Measurements from ENCODE around the gene ARID2.

Gene ARID2

DNA sequence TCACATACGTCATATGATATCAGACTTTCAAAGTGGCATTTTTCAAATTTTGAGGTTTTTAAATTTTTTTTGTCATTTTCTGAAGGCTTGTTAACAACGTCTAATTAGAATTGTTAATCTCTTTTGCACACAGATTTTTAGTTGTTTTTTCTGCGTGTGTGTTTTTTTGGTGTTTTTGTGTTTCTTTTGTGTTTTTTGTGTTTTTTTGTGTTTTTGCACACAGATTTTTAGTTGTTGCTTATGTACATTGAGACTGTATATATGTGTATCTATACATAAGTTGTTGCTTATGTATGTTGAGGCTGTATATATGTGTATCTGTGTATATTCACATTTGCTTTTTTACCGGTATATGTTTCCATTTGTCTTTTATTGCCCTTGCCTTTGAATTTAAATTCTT is 30.8 kb downstream of the ARID2 start:
- Mint-ChIP-seq H3K27ac (no peak overlapping the region), H3K9me3 (no peaks in the 10 kb centered on the region), H3K4me1 (peaks cover 6% of the 10 kb centered on the region), H3K4me3 (no peak overlapping the region), H3K36me3 (ENCODE audit: low read depth) (peaks cover 13% of the 10 kb centered on the region), H3K27me3 (ENCODE audit: low read depth) (no peaks in the 10 kb centered on the region)
- TF ChIP-seq, protein P1, sequence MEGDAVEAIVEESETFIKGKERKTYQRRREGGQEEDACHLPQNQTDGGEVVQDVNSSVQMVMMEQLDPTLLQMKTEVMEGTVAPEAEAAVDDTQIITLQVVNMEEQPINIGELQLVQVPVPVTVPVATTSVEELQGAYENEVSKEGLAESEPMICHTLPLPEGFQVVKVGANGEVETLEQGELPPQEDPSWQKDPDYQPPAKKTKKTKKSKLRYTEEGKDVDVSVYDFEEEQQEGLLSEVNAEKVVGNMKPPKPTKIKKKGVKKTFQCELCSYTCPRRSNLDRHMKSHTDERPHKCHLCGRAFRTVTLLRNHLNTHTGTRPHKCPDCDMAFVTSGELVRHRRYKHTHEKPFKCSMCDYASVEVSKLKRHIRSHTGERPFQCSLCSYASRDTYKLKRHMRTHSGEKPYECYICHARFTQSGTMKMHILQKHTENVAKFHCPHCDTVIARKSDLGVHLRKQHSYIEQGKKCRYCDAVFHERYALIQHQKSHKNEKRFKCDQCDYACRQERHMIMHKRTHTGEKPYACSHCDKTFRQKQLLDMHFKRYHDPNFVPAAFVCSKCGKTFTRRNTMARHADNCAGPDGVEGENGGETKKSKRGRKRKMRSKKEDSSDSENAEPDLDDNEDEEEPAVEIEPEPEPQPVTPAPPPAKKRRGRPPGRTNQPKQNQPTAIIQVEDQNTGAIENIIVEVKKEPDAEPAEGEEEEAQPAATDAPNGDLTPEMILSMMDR (IDR thresholded peaks at IDR 0.05; ENCODE audit: unreplicated experiment in 3 of 3) = no peak

DNA sequence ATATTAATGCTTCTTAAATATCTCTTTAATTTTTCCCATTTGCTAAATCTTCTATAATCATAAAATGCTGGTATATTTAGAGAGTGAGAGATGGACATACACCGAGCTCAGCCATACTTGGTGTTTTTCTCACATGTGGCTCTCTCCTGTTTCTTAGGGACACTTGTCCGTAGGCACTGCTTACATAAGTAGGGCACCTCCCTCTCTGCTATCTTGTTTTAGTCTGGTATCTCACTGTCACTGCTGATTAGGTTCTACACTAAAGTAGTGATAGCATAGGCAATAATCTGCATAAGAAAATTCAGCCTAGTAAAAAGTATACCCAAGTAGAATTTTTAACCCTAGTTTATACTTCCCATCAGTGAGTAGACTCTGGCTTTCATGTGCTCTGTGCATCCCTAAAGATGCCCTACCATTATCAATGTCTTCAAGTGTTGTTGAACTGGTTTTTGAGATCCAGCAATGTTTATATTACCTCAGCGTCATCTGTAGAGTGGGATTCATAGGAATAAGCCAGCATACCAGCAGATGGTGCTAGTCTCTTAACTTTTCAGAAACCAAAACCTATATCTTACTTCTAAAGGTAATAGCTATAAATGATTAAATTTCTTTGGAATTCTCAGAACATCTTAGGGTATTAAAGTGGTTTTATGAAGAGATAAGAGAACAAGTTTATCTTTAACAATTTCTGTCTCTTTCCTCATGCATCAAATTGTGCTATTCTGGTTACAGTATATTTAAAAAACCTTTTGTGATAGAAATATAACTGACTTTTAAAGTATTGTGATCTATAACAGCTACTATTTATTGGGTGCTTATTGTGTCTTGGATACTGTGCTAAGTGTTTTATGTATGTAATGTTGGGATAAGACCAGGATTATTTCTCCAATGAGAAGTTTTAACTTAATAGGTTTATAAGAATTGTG is 32.9 kb downstream of the ARID2 start:
- no peak overlapping the region for H3K4me3 Mint-ChIP-seq
- TF ChIP-seq, protein P1 (IDR thresholded peaks at IDR 0.05; ENCODE audit: unreplicated experiment in 3 of 3) = peak; percentile 46 to 61 (median 57)

DNA sequence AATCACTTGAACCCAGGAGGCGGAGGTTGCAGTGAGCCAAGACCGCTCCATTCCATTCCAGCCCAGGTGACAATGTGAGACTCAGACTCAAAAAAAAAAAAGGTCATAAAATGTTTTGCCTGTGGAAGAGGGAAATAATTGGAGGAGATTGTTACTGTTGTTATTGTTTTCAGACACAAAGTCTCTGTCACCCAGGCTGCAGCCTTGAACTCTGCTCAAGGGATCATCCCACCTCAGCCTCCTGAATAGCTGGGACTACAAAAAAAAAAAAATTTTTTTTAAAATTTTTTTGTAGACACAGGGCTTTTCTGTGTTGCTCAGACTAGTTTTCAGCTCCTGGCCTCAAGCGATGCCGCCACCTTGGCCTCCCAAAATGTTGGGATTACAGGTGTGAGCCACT is 33.9 kb downstream of the ARID2 start:
- H3K27ac Mint-ChIP-seq = no peak overlapping the region
- peaks cover 6% of the 10 kb centered on the region for H3K4me1 Mint-ChIP-seq
- H3K9me3 Mint-ChIP-seq = peaks cover 8% of the 10 kb centered on the region
- H3K4me3 Mint-ChIP-seq = no peak overlapping the region
- H3K36me3 Mint-ChIP-seq (ENCODE audit: low read depth) = peaks cover 29% of the 10 kb centered on the region
- TF ChIP-seq, protein P1 (IDR thresholded peaks at IDR 0.05; ENCODE audit: unreplicated experiment in 3 of 3) = no peak
- no peaks in the 10 kb centered on the region for H3K27me3 Mint-ChIP-seq (ENCODE audit: low read depth)

More for the DNA sequence above, 32.9 kb downstream of the ARID2 start:
- Mint-ChIP-seq H3K27ac (peak overlapping the region in 1 of 3 experiments; percentile 53), H3K4me1 (peaks cover 6% of the 10 kb centered on the region), H3K27me3 (ENCODE audit: low read depth) (no peaks in the 10 kb centered on the region), H3K9me3 (peaks cover 1% of the 10 kb centered on the region), H3K36me3 (ENCODE audit: low read depth) (peaks cover 20% of the 10 kb centered on the region)

DNA sequence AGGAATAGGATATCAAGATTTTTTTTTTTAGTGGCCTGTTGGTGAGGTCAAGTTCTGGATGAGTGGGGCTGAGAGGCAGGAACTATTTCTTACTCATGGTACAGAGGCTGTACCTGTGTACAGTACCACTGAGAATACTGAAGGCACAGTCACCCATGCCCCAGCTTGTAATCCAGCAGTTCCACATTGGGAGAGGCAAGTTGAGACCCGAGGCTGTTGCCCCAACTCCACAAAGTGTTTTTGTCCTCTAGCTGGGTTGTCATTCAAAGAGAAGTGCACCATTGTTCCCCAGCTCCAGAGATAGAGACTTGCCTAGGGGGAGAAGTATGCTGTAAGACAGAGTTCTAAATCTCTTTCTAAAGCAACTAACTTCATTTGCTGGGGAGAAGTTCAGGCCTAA is 38.7 kb downstream of the ARID2 start:
- H3K4me3 Mint-ChIP-seq = no peak overlapping the region
- H3K27me3 Mint-ChIP-seq (ENCODE audit: low read depth) = no peaks in the 10 kb centered on the region
- no peak overlapping the region for H3K27ac Mint-ChIP-seq
- peaks cover 18% of the 10 kb centered on the region for H3K9me3 Mint-ChIP-seq
- TF ChIP-seq, protein P1 (IDR thresholded peaks at IDR 0.05; ENCODE audit: unreplicated experiment in 3 of 3) = no peak
- H3K4me1 Mint-ChIP-seq = peaks cover 18% of the 10 kb centered on the region
- peaks cover 47% of the 10 kb centered on the region for H3K36me3 Mint-ChIP-seq (ENCODE audit: low read depth)

DNA sequence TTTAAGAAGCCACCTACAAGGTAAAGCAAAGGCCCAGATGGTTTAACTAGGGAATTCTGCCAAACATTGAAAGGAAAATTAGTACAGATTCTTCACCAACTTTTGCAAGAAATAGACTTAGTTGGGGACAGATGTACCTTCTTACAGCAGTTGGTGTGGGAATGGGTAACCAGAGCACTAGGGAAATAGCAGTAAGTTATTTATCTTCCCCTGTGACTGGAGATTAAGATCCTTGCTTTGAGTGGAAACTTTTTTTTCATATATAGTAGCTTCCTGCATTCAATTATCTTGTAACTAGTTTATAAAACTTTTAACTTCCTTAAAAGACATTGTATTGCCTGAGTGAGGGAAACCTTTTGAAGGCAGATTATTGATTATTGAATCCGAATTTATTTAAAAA is 44.2 kb downstream of the ARID2 start:
- peaks cover 7% of the 10 kb centered on the region for H3K9me3 Mint-ChIP-seq
- H3K27me3 Mint-ChIP-seq (ENCODE audit: low read depth) = no peaks in the 10 kb centered on the region
- H3K4me3 Mint-ChIP-seq = no peak overlapping the region
- TF ChIP-seq, protein P1 (IDR thresholded peaks at IDR 0.05; ENCODE audit: unreplicated experiment in 3 of 3) = no peak
- H3K27ac Mint-ChIP-seq = no peak overlapping the region
- H3K36me3 Mint-ChIP-seq (ENCODE audit: low read depth) = peaks cover 18% of the 10 kb centered on the region
- H3K4me1 Mint-ChIP-seq = peaks cover 46% of the 10 kb centered on the region

Measured in nephron (organoid).